GM13977 (cell line): ENCODE data around the gene VGLL4.
"Not testable (repeated sequence)": the region's sequence is repeated elsewhere in the genome, so short reads cannot be mapped to it uniquely, and the experiment has no call there.

Experiments used
- DNase-seq: peaks from one replicate; pipeline ENCODE4 v3.0.0; 2012; ENCODE audit warnings: low spot score
- in situ Hi-C: fragments of 300-500 bp; cut with MboI; formaldehyde crosslinking; loops from one replicate; pipeline ENCODE4 v1.12.0; 2022; ENCODE audit warnings: low sequenced_read_pairs, low pct_unique_long_range_greater_than_20kb, mixed read lengths, inconsistent platforms; ENCODE audit not compliant: unreplicated experiment
- TF ChIP-seq, protein P1 (sequence below): IDR thresholded peaks from 2 replicates; pipeline ENCODE4 v1.5.1; 2012; ENCODE audit warnings: mild to moderate bottlenecking, control low read depth; ENCODE audit not compliant: insufficient read depth; ENCODE audit errors: extremely low read depth, missing control alignments

Gene VGLL4

DNA sequence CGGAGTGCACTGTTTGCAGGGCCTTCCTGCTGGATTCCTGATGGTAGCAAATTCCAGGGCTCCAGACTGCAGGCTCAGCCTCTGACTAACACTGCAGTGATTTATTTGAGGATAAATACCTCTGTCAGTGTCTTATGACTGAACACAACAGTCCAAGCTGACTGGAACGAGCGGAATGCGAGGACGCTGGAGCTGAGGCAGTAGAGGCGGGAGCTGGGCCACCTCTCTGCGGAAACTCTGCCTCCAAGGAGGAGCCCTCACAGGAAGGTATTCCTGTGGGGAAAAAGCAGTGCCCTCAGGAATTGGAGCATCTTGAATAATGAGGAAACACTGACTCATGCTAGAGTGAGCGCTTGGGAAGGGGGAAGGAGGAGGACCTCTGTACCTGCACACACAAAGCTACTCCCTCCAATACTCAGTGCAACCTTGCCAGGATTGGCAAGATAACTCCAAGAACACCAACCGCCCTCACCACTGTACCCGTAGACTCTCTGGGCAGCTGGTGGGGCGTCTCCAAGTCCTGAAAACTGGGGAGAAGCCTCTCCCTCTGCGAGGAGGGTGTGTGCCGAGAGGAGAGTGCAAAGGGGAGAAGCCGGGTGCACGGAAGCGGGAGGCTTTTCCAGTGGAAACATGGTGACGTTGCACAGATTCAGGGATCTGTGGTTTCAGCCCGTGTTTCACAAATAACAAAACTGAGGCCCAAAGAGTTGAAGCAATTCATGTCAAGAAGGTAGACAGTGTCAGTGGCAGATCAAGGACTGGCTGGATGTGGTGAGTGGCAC is 43.0 kb downstream of the VGLL4 start:
- TF ChIP-seq, protein P1, sequence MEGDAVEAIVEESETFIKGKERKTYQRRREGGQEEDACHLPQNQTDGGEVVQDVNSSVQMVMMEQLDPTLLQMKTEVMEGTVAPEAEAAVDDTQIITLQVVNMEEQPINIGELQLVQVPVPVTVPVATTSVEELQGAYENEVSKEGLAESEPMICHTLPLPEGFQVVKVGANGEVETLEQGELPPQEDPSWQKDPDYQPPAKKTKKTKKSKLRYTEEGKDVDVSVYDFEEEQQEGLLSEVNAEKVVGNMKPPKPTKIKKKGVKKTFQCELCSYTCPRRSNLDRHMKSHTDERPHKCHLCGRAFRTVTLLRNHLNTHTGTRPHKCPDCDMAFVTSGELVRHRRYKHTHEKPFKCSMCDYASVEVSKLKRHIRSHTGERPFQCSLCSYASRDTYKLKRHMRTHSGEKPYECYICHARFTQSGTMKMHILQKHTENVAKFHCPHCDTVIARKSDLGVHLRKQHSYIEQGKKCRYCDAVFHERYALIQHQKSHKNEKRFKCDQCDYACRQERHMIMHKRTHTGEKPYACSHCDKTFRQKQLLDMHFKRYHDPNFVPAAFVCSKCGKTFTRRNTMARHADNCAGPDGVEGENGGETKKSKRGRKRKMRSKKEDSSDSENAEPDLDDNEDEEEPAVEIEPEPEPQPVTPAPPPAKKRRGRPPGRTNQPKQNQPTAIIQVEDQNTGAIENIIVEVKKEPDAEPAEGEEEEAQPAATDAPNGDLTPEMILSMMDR = no peak
- DNase-seq = no peak

GRCh38 chr3:11596387-11596786 is 47.3 kb downstream of the VGLL4 start:
- no peak for DNase-seq
- TF ChIP-seq, protein P1 = no peak
- in situ Hi-C loops = no loop called here

More for the DNA sequence above, 43.0 kb downstream of the VGLL4 start:
- in situ Hi-C loops = no loop called here

DNA sequence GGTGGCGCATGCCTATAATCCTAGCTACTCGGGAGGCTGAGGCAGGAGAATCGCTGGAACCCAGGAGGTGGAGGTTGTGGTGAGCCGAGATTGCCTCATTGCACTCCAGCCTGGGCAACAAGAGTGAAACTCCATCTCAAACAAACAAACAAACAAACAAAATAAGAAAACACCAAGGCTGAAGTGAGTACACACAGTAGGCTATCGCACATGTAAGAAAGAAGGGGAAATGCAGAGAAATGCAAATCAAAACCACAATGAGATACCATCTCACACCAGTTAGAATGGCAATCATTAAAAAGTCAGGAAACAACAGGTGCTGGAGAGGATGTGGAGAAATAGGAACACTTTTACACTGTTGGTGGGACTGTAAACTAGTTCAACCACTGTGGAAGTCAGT is 48.7 kb downstream of the VGLL4 start:
- in situ Hi-C loops, DNase-seq: not testable (repeated sequence)

- TF ChIP-seq, protein P1 = no peak
- in situ Hi-C loops = no loop called here
- DNase-seq = no peak
Observed at GRCh38 chr3:11593318-11594034, 50.2 kb downstream of the VGLL4 start.

DNA sequence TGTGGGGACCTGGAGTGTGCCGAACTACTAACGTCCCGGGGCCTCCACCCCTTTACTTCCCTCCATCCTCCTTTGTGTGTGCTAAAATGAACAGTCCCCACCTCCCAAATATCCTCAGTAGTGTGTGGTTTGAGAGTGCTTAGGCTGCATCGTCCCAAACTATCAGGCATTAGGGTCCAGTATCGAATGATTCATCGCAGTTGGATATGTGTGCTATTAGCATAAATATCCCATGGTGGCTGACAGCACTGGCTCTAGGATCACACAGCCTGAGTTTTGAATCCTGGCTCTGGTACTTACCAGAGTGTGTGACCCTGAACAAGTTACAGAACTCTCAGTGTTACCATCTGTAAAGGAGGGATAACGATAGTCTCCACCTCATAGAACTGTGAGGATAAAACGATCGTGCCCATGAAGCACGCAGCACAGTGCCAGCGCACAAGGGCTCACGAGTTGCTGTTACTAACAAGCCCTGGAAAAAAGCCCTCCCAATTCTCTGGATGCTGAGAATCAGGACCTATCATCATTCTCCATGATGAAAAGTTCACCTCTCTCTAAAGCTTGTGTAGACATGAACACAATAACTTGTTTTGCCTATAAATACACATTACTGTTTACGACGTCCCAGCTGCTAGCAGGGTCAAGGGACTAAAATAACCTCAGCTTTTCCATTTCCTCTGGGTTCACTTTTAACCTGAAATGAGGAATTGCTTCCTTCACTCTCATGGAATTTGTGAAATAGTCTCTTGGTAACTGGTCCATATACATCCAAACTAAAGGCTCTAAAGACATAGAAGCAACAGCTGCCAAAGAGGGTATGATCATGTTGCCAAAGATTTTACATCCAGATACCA is 51.0 kb downstream of the VGLL4 start:
- in situ Hi-C loops = no loop called here
- DNase-seq = no peak

GRCh38 chr3:11591391-11592282 is 52.1 kb downstream of the VGLL4 start:
- in situ Hi-C loops = no loop called here
- TF ChIP-seq, protein P1 = no peak
- DNase-seq = no peak

More for the DNA sequence above, 51.0 kb downstream of the VGLL4 start:
- TF ChIP-seq, protein P1 = no peak
